ENCODE results near the gene ARHGAP22.

Gene ARHGAP22

GRCh38 chr10:48410503-48410902 is 194.4 kb downstream of the ARHGAP22 start:
- no peak for TF ChIP-seq CTCF (IDR thresholded peaks at IDR 0.05; ENCODE audit: low read depth, low read length, missing control alignments)
- H3K4me3 ChIP-seq (replicated peaks; ENCODE audit: low read depth, low read length): no peak overlapping the region
- no peak for DNase-seq (ENCODE audit: extremely low read depth, low read depth)

GRCh38 chr10:48406658-48407057 is 198.2 kb downstream of the ARHGAP22 start:
- TF ChIP-seq CTCF (IDR thresholded peaks at IDR 0.05; ENCODE audit: low read depth, low read length, missing control alignments): no peak
- no peak for DNase-seq (ENCODE audit: extremely low read depth, low read depth)
- no peak overlapping the region for H3K4me3 ChIP-seq (replicated peaks; ENCODE audit: low read depth, low read length)

GRCh38 chr10:48406204-48406603 is 198.7 kb downstream of the ARHGAP22 start:
- TF ChIP-seq CTCF (IDR thresholded peaks at IDR 0.05; ENCODE audit: low read depth, low read length, missing control alignments): no peak
- no peak overlapping the region for H3K4me3 ChIP-seq (replicated peaks; ENCODE audit: low read depth, low read length)
- no peak for DNase-seq (ENCODE audit: extremely low read depth, low read depth)

DNA sequence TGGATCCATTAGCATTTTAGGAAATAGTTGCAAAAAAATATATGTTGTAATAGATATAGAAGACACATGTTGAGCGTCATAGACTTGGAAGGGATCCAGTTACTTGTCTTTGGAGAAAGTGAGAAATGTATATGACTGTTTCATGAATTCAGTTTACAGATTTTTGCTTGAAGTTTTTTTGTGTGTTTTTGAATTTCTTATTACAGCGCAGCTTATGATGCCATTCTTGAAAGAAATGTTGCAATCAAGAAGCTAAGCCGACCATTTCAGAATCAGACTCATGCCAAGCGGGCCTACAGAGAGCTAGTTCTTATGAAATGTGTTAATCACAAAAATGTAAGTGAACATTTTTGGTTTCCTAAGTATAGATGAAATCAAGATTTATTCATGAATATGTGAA is 200.2 kb downstream of the ARHGAP22 start:
- no peak for TF ChIP-seq CTCF (IDR thresholded peaks at IDR 0.05; ENCODE audit: low read depth, low read length, missing control alignments)
- DNase-seq (ENCODE audit: extremely low read depth, low read depth): no peak
- H3K4me3 ChIP-seq (replicated peaks; ENCODE audit: low read depth, low read length): no peak overlapping the region

GRCh38 chr10:48400850-48401220 is 204.0 kb downstream of the ARHGAP22 start:
- no peak for TF ChIP-seq CTCF (IDR thresholded peaks at IDR 0.05; ENCODE audit: low read depth, low read length, missing control alignments)
- no peak overlapping the region for H3K4me3 ChIP-seq (replicated peaks; ENCODE audit: low read depth, low read length)
- DNase-seq (ENCODE audit: extremely low read depth, low read depth): no peak

DNA sequence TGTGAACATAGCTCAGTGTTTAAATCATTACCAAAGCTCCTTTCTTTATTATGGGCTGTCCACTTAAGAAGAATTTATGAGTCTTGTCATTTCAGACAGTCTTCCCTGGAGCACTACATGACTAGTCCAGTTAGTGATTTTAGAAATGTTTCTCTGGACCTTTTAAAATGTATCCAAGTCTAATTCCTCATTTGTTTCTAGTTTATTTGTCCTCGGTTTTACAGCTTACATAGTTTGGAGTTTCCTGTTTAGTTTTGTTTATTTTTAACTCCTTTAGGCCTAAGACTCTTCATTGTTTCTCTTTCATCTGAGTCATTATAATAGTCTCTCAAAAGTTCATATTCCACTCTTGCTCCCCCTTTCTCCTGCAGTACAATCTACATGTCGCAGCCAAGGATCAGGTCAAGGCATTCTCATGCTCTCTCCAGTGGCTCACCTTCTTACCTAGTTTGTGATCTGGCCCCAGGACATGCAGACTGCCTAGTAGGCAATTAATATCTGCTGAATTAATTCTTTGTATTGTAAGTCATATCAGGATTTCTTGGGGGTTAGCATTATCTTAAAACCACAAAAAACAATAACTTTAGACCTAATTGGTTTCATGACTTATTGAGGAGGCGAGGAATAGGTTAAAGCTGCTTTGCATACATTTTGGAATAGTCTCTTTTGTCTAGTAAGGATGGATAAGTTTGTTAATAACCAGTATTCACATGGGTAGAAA is 204.6 kb downstream of the ARHGAP22 start:
- DNase-seq (ENCODE audit: extremely low read depth, low read depth): no peak
- no peak for TF ChIP-seq CTCF (IDR thresholded peaks at IDR 0.05; ENCODE audit: low read depth, low read length, missing control alignments)

DNA sequence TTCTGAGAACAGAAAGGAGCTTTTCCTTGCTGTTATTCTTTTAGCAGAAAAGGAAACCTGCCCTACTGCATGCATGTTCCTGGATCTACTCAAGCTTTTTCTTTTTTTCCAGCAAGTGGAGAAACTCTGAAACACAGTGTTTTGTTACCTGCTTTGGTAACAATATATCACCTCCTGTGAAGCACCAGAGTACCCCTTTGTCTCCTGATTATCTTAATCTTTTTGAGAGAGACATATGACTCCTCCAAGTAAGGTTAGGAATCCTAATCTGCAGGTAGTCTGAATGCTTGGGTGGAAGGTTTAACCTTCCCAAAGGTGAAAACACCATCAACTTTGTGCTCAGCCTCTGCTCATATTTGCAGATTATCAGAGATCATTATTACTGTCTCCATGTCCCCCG is 205.3 kb downstream of the ARHGAP22 start:
- no peak for DNase-seq (ENCODE audit: extremely low read depth, low read depth)
- no peak for TF ChIP-seq CTCF (IDR thresholded peaks at IDR 0.05; ENCODE audit: low read depth, low read length, missing control alignments)
- no peak overlapping the region for H3K4me3 ChIP-seq (replicated peaks; ENCODE audit: low read depth, low read length)

More for the DNA sequence above, 204.6 kb downstream of the ARHGAP22 start:
- H3K4me3 ChIP-seq (replicated peaks; ENCODE audit: low read depth, low read length): no peak overlapping the region

Data from HFF-Myc (cell line).